Measurements from ENCODE around the gene LTBP3. TPM values are rescaled to one million over a fixed set of nuclear protein-coding genes. Genes with fewer than 3 reads are reported as not detected.

The LTBP3 gene
- total and polyA plus RNA-seq, 2 of the 13 experiments (the other 11 are each of a cell fraction or from before 2014, with no cell fraction given) = 12.2 to 68.1 TPM

DNA sequence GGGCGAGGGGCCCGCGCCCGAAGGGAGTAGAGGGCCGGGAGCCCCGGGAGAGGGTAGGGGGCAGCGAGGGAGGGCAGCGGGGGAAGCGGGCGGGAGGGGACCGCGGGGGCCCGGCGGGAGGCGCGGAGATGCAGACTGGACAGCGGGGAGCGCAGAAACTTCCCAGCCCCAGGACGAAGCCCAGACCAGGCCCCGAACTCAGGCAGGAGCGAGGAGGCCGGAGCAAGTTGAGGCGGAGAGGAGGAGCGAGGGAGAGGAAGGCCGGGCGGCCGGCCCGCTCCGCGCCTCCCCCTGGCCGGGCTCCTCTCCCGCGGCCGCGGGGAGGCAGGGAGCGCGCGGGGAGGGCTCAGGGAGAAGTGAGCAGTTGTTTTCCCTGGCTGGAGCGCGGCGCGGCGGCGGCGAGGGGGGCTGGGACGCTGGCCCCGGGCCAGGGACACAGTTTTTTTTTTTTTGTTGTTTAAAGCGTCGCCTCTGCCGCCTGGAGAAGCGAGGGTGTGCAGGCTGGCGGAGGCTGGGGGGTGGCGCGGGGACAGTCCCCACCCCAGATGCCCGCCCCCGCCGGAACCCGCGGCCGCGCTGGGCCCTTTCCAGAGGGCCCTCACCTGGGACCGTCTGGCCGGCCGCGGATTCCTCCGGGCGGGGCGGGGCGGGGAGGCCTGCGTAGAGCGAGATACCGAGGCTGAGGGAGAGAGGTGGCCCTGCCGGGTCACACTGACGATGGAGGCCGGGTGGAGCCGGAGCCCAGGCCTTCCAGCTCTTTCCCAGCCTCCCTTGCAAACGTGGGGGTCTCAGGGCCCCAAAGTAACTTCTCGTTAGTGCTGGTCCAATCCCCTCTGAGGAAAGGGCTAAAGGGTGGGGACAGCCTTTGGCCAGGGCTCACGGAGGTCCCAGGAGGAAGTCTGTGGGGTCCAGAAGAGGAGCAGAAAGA lies at the start of gene LTBP3 (continued):
- TF ChIP-seq, protein P1, sequence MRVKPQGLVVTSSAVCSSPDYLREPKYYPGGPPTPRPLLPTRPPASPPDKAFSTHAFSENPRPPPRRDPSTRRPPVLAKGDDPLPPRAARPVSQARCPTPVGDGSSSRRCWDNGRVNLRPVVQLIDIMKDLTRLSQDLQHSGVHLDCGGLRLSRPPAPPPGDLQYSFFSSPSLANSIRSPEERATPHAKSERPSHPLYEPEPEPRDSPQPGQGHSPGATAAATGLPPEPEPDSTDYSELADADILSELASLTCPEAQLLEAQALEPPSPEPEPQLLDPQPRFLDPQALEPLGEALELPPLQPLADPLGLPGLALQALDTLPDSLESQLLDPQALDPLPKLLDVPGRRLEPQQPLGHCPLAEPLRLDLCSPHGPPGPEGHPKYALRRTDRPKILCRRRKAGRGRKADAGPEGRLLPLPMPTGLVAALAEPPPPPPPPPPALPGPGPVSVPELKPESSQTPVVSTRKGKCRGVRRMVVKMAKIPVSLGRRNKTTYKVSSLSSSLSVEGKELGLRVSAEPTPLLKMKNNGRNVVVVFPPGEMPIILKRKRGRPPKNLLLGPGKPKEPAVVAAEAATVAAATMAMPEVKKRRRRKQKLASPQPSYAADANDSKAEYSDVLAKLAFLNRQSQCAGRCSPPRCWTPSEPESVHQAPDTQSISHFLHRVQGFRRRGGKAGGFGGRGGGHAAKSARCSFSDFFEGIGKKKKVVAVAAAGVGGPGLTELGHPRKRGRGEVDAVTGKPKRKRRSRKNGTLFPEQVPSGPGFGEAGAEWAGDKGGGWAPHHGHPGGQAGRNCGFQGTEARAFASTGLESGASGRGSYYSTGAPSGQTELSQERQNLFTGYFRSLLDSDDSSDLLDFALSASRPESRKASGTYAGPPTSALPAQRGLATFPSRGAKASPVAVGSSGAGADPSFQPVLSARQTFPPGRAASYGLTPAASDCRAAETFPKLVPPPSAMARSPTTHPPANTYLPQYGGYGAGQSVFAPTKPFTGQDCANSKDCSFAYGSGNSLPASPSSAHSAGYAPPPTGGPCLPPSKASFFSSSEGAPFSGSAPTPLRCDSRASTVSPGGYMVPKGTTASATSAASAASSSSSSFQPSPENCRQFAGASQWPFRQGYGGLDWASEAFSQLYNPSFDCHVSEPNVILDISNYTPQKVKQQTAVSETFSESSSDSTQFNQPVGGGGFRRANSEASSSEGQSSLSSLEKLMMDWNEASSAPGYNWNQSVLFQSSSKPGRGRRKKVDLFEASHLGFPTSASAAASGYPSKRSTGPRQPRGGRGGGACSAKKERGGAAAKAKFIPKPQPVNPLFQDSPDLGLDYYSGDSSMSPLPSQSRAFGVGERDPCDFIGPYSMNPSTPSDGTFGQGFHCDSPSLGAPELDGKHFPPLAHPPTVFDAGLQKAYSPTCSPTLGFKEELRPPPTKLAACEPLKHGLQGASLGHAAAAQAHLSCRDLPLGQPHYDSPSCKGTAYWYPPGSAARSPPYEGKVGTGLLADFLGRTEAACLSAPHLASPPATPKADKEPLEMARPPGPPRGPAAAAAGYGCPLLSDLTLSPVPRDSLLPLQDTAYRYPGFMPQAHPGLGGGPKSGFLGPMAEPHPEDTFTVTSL (CRISPR knock-in tag; IDR thresholded peaks at IDR 0.05; ENCODE audit: borderline replicate concordance) = no peak
- TF ChIP-seq RBM22 (optimal IDR thresholded peaks at IDR 0.05; ENCODE audit: low read length) = no peak
- TF ChIP-seq NR3C1 (CRISPR knock-in tag; IDR thresholded peaks at IDR 0.05) = no peak
- TF ChIP-seq ZNF225 (CRISPR knock-in tag; IDR thresholded peaks at IDR 0.05) = no peak
- peak; percentile 85 for TF ChIP-seq ZFX (CRISPR knock-in tag; IDR thresholded peaks at IDR 0.05; ENCODE audit: low read depth)
- TF ChIP-seq KDM3A (CRISPR knock-in tag; IDR thresholded peaks at IDR 0.05; ENCODE audit: low read depth) = no peak
- TF ChIP-seq POGZ (CRISPR knock-in tag; IDR thresholded peaks at IDR 0.05) = no peak
- TF ChIP-seq, protein P2, sequence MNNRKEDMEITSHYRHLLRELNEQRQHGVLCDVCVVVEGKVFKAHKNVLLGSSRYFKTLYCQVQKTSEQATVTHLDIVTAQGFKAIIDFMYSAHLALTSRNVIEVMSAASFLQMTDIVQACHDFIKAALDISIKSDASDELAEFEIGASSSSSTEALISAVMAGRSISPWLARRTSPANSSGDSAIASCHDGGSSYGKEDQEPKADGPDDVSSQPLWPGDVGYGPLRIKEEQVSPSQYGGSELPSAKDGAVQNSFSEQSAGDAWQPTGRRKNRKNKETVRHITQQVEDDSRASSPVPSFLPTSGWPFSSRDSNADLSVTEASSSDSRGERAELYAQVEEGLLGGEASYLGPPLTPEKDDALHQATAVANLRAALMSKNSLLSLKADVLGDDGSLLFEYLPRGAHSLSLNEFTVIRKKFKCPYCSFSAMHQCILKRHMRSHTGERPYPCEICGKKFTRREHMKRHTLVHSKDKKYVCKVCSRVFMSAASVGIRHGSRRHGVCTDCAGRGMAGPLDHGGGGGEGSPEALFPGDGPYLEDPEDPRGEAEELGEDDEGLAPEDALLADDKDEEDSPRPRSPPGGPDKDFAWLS (CRISPR knock-in tag; IDR thresholded peaks at IDR 0.05; ENCODE audit: borderline replicate concordance) = no peak
- TF ChIP-seq, protein P3, sequence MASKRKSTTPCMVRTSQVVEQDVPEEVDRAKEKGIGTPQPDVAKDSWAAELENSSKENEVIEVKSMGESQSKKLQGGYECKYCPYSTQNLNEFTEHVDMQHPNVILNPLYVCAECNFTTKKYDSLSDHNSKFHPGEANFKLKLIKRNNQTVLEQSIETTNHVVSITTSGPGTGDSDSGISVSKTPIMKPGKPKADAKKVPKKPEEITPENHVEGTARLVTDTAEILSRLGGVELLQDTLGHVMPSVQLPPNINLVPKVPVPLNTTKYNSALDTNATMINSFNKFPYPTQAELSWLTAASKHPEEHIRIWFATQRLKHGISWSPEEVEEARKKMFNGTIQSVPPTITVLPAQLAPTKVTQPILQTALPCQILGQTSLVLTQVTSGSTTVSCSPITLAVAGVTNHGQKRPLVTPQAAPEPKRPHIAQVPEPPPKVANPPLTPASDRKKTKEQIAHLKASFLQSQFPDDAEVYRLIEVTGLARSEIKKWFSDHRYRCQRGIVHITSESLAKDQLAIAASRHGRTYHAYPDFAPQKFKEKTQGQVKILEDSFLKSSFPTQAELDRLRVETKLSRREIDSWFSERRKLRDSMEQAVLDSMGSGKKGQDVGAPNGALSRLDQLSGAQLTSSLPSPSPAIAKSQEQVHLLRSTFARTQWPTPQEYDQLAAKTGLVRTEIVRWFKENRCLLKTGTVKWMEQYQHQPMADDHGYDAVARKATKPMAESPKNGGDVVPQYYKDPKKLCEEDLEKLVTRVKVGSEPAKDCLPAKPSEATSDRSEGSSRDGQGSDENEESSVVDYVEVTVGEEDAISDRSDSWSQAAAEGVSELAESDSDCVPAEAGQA (IDR thresholded peaks at IDR 0.05; ENCODE audit: low read depth) = no peak
- TF ChIP-seq, protein P3 (CRISPR knock-in tag; IDR thresholded peaks at IDR 0.05; ENCODE audit: borderline replicate concordance) = no peak
- TF ChIP-seq NFE2 (CRISPR knock-in tag; IDR thresholded peaks at IDR 0.05) = no peak
- no peak for TF ChIP-seq RFX1 (IDR thresholded peaks at IDR 0.05)
